SK-N-SH (cell line): ENCODE results near the gene MRPL12.

Experiments
- CTCF ChIP-seq: fragments of 200-600 bp; sonication (generic); IDR thresholded peaks from 2 replicates; pipeline ENCODE4 v1.6.1; 2017; ENCODE audit warnings: antibody characterized with exemption, mild to moderate bottlenecking, moderate library complexity
- GABPA ChIP-seq: IDR thresholded peaks from 2 replicates; pipeline ENCODE4 v1.4.0; 2012; ENCODE audit warnings: low read depth, mild to moderate bottlenecking
- MAX ChIP-seq: IDR thresholded peaks from 2 replicates; pipeline ENCODE4 v1.4.0; 2012; ENCODE audit warnings: low read depth
- REST ChIP-seq: IDR thresholded peaks from 2 replicates; pipeline ENCODE4 v1.6.1; 2012; ENCODE audit warnings: mild to moderate bottlenecking, low read depth, low read length, moderate library complexity
- SIN3A ChIP-seq: IDR thresholded peaks from 2 replicates; pipeline ENCODE4 v1.6.1; 2012; ENCODE audit warnings: low read depth, mild to moderate bottlenecking, low read length, moderate library complexity, borderline replicate concordance
- USF1 ChIP-seq: IDR thresholded peaks from 2 replicates; pipeline ENCODE4 v1.4.0; 2012; ENCODE audit warnings: low read depth, borderline replicate concordance

- TF ChIP-seq CTCF = no peak
- TF ChIP-seq GABPA = peak; percentile 99
- TF ChIP-seq USF1 = peak; percentile 42; the same call in 1 of the 2 replicates
- peak; percentile 97; the same call in 1 of the 2 replicates for TF ChIP-seq MAX
- 0 out of 2 replicates have a peak, but pooled peaks have one; percentile 67 for TF ChIP-seq SIN3A
- peak; percentile 22; the same call in 1 of the 2 replicates for TF ChIP-seq REST
Measured at GRCh38 chr17:81666342-81667191, 36.6 kb upstream of the MRPL12 start, which contains the start of the genes CCDC137 and OXLD1.
